ENCODE measurements around the gene CYB561D2.
A peak's percentile ranks its signal among the peaks of the same experiment; 100 is the strongest.

CYB561D2 gene

DNA sequence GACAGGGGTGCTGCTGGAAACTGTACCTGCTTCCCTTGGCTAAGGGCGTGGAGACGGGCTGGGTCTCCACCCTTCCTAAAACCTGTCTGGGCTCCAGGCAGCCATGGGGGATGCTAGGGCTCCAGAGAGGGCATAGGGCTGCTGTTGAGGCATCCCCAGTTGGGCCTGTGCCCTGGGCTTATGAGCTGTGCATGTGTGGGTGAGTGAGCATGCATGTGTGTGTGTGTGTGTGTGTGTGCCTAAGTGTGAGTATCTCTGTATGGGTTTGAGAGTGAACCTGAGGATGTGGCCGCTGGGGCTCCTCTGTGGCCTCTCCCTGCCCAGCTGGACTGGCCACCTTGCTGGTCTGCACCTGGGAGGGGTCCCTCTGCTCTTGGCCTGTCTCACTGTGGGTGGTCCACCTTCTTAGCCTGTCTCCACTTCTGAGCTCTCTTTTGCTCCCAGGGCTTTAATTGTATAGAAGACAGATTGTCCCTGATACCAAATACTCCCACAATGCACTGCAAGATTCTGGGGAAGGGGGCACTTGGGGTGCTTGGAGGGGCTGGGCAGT is 20.5 kb downstream of the CYB561D2 start:
- H3K9me3 ChIP-seq (ENCODE audit: control insufficient read depth, insufficient read depth, low read depth, low read length) = no peaks in the 10 kb centered on the region
- H3K4me1 ChIP-seq (ENCODE audit: control insufficient read depth, insufficient read depth, low read length) = peaks cover 33% of the 10 kb centered on the region
- H3K9ac ChIP-seq (ENCODE audit: low read length) = no peak overlapping the region
- no peak overlapping the region for H3K27ac ChIP-seq (ENCODE audit: low read depth, low read length)
- peaks cover 6% of the 10 kb centered on the region; the same call in 1 of the 2 replicates for H3K27me3 ChIP-seq (ENCODE audit: control insufficient read depth, insufficient read depth, low read length)
- H3K36me3 ChIP-seq (ENCODE audit: control insufficient read depth, insufficient read depth, low read length) = no peaks in the 10 kb centered on the region
- H3K4me3 ChIP-seq (ENCODE audit: low read depth, low read length) = no peak overlapping the region

DNA sequence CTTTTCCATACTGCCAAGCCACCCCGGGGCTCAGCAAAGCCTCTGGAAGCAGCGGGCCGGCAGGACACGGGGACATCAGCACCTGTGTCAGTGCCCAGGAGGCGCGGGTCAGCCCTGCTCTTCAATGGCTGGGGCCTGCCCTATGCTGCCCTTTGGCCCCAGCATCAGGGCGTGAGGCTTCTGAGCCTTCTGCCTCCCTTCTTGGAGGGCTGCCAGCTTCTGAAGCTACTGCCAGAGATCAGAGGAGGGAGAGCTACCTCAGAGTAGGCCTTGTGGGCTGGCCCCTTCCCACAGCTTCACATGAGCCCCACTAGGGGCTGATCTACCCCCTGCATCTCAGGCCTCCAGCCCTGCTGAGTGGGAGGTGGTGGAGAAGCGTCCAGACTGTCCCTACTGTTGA is 21.7 kb downstream of the CYB561D2 start:
- H3K4me3 ChIP-seq (ENCODE audit: low read depth, low read length) = no peak overlapping the region
- H3K9me3 ChIP-seq (ENCODE audit: control insufficient read depth, insufficient read depth, low read depth, low read length) = no peaks in the 10 kb centered on the region
- no peak overlapping the region for H3K27ac ChIP-seq (ENCODE audit: low read depth, low read length)
- H3K4me1 ChIP-seq (ENCODE audit: control insufficient read depth, insufficient read depth, low read length) = peaks cover 33% of the 10 kb centered on the region
- no peaks in the 10 kb centered on the region for H3K27me3 ChIP-seq (ENCODE audit: control insufficient read depth, insufficient read depth, low read length)
- no peaks in the 10 kb centered on the region for H3K36me3 ChIP-seq (ENCODE audit: control insufficient read depth, insufficient read depth, low read length)
- no peak overlapping the region for H3K9ac ChIP-seq (ENCODE audit: low read length)

GRCh38 chr3:50373146-50374051 is 22.7 kb downstream of the CYB561D2 start:
- H3K4me1 ChIP-seq (ENCODE audit: control insufficient read depth, insufficient read depth, low read length) = peaks cover 33% of the 10 kb centered on the region
- no peaks in the 10 kb centered on the region for H3K27me3 ChIP-seq (ENCODE audit: control insufficient read depth, insufficient read depth, low read length)
- no peaks in the 10 kb centered on the region for H3K9me3 ChIP-seq (ENCODE audit: control insufficient read depth, insufficient read depth, low read depth, low read length)
- H3K4me3 ChIP-seq (ENCODE audit: low read depth, low read length) = peak overlapping the region; percentile 32; the same call in 1 of the 2 replicates
- no peaks in the 10 kb centered on the region for H3K36me3 ChIP-seq (ENCODE audit: control insufficient read depth, insufficient read depth, low read length)
- H3K9ac ChIP-seq (ENCODE audit: low read length) = no peak overlapping the region
- no peak overlapping the region for H3K27ac ChIP-seq (ENCODE audit: low read depth, low read length)

- Histone ChIP-seq H3K4me3 (ENCODE audit: low read depth, low read length) (no peak overlapping the region), H3K4me1 (ENCODE audit: control insufficient read depth, insufficient read depth, low read length) (peaks cover 33% of the 10 kb centered on the region)
Measured at GRCh38 chr3:50374363-50375257, 23.9 kb downstream of the CYB561D2 start.

DNA sequence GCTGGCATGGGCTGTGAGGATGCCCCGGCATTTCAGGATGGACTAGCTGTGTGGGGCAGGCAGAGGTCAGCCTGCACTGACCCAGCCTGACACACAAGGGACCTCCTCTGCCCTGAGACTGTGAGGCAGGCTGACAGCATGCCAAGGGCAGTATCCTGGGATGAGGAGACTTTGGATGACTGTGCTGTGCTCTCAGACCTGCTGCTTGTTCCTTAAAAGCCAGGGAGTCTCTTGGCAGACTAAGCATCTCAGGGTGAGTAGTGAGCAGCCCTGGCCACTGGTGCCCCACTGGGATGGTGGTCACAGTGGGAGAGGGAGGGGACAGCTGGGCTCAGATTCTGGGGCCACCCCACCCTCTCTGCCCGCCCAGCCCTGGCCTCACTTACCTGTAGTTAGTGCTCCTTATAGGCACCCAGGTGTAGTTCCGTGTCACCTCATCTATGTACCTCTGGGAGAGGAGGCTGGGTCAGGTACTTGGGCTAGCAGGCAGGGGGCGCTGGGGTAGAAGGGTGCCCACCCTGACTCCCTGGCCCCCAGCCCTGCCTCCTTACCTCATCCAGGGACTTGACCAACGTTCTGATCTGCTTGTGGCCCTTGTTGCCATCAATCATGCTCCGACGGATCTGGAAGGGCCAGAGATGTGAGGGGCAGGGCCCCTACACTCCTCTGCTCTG is 24.7 kb downstream of the CYB561D2 start:
- Histone ChIP-seq H3K9me3 (ENCODE audit: control insufficient read depth, insufficient read depth, low read depth, low read length) (no peaks in the 10 kb centered on the region), H3K4me1 (ENCODE audit: control insufficient read depth, insufficient read depth, low read length) (peaks cover 33% of the 10 kb centered on the region), H3K27ac (ENCODE audit: low read depth, low read length) (no peak overlapping the region), H3K36me3 (ENCODE audit: control insufficient read depth, insufficient read depth, low read length) (no peaks in the 10 kb centered on the region), H3K27me3 (ENCODE audit: control insufficient read depth, insufficient read depth, low read length) (no peaks in the 10 kb centered on the region), H3K9ac (ENCODE audit: low read length) (no peak overlapping the region), H3K4me3 (ENCODE audit: low read depth, low read length) (no peak overlapping the region)

More at GRCh38 chr3:50374363-50375257, 23.9 kb downstream of the CYB561D2 start:
- H3K27ac ChIP-seq (ENCODE audit: low read depth, low read length) = no peak overlapping the region
- no peak overlapping the region for H3K9ac ChIP-seq (ENCODE audit: low read length)
- H3K9me3 ChIP-seq (ENCODE audit: control insufficient read depth, insufficient read depth, low read depth, low read length) = no peaks in the 10 kb centered on the region
- no peaks in the 10 kb centered on the region for H3K36me3 ChIP-seq (ENCODE audit: control insufficient read depth, insufficient read depth, low read length)
- no peaks in the 10 kb centered on the region for H3K27me3 ChIP-seq (ENCODE audit: control insufficient read depth, insufficient read depth, low read length)

DNA sequence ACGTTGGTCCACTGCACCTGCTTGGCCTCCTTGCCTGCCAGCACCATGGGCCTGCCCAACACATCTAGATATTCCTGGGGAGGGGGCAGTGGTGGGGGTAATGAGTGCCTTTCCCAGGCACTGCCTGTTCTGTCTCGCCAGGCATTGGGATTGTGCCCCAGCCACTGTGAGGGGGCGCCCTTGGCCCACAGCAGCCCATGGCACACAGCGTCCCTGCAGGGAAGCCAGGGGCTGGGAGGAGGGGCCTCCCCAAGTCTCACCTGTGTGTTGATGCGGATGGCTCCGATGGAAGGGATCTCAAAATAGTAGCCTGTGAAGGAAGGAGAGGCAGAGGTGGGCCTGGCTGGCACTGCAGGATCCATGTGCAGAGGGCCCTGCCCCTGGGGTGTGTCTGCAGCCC is 27.4 kb downstream of the CYB561D2 start:
- H3K9me3 ChIP-seq (ENCODE audit: control insufficient read depth, insufficient read depth, low read depth, low read length) = no peaks in the 10 kb centered on the region
- no peak overlapping the region for H3K4me3 ChIP-seq (ENCODE audit: low read depth, low read length)
- H3K36me3 ChIP-seq (ENCODE audit: control insufficient read depth, insufficient read depth, low read length) = no peaks in the 10 kb centered on the region
- peaks cover 12% of the 10 kb centered on the region for H3K4me1 ChIP-seq (ENCODE audit: control insufficient read depth, insufficient read depth, low read length)
- no peak overlapping the region for H3K9ac ChIP-seq (ENCODE audit: low read length)
- no peak overlapping the region for H3K27ac ChIP-seq (ENCODE audit: low read depth, low read length)
- no peaks in the 10 kb centered on the region for H3K27me3 ChIP-seq (ENCODE audit: control insufficient read depth, insufficient read depth, low read length)

DNA sequence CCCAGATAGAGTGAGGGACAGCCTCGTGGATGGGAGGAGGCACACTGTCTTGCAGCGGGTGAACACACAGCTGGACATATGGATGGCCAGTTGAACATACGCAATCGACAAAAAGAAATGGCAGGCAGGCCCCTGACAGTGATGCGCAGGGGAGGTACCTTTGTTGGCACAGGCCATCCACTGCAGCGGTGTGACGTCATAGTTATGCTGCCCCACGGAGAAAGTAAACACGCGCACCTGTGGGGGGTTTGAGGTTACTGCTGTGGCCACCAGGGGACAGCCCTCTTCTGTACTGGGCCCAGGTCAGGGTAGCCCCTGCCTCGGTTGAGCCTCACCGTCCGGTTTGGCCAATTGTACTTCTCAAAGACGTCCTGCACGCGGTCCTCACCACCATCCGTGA is 28.1 kb downstream of the CYB561D2 start:
- Histone ChIP-seq H3K9me3 (ENCODE audit: control insufficient read depth, insufficient read depth, low read depth, low read length) (no peaks in the 10 kb centered on the region), H3K4me1 (ENCODE audit: control insufficient read depth, insufficient read depth, low read length) (peaks cover 10% of the 10 kb centered on the region), H3K27me3 (ENCODE audit: control insufficient read depth, insufficient read depth, low read length) (no peaks in the 10 kb centered on the region), H3K4me3 (ENCODE audit: low read depth, low read length) (no peak overlapping the region), H3K36me3 (ENCODE audit: control insufficient read depth, insufficient read depth, low read length) (no peaks in the 10 kb centered on the region), H3K27ac (ENCODE audit: low read depth, low read length) (no peak overlapping the region), H3K9ac (ENCODE audit: low read length) (no peak overlapping the region)

DNA sequence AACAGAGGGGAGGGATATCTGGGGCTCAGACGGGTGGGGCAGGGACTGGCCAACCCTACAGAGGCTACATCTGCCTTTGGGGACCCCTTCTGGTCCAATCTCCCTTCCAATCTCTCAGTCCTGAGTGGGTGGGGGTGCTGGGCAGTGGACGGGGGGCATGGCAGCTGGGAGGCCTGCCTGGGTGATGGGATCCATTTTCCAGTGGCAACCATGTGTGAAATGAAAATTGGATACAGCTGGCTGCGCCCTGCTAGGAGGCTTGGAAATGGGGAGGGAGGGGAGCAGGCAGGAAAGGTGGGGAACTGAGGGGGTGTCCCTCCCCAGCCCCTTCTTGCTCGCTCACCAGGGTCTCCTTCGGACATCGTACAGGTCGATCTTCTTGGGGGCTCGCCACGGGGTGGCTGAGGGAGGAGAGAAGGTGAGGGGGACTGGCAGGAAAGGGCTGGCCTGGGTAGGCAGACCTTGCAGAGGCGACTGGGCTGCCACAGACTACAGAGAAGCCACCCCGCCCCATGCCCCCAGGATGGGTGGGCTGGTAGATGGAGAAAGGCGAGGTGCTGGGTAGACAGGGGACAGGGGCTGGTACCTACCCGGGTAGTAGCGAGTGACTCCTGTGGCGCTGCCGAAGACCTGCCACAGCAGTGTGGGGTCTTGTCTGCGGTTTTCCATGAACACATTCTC is 29.9 kb downstream of the CYB561D2 start:
- H3K27ac ChIP-seq (ENCODE audit: low read depth, low read length) = no peak overlapping the region

GRCh38 chr3:50381383-50381782 is 30.7 kb downstream of the CYB561D2 start:
- H3K27me3 ChIP-seq (ENCODE audit: control insufficient read depth, insufficient read depth, low read length) = no peaks in the 10 kb centered on the region
- H3K4me3 ChIP-seq (ENCODE audit: low read depth, low read length) = no peak overlapping the region
- H3K27ac ChIP-seq (ENCODE audit: low read depth, low read length) = no peak overlapping the region
- no peaks in the 10 kb centered on the region for H3K9me3 ChIP-seq (ENCODE audit: control insufficient read depth, insufficient read depth, low read depth, low read length)
- H3K4me1 ChIP-seq (ENCODE audit: control insufficient read depth, insufficient read depth, low read length) = no peaks in the 10 kb centered on the region; the same call in 1 of the 2 replicates
- no peaks in the 10 kb centered on the region for H3K36me3 ChIP-seq (ENCODE audit: control insufficient read depth, insufficient read depth, low read length)
- no peak overlapping the region for H3K9ac ChIP-seq (ENCODE audit: low read length)

More for the DNA sequence above, 29.9 kb downstream of the CYB561D2 start:
- no peaks in the 10 kb centered on the region; the same call in 1 of the 2 replicates for H3K4me1 ChIP-seq (ENCODE audit: control insufficient read depth, insufficient read depth, low read length)
- no peaks in the 10 kb centered on the region for H3K27me3 ChIP-seq (ENCODE audit: control insufficient read depth, insufficient read depth, low read length)
- no peak overlapping the region for H3K4me3 ChIP-seq (ENCODE audit: low read depth, low read length)
- H3K36me3 ChIP-seq (ENCODE audit: control insufficient read depth, insufficient read depth, low read length) = no peaks in the 10 kb centered on the region
- no peak overlapping the region for H3K9ac ChIP-seq (ENCODE audit: low read length)
- no peaks in the 10 kb centered on the region for H3K9me3 ChIP-seq (ENCODE audit: control insufficient read depth, insufficient read depth, low read depth, low read length)

DNA sequence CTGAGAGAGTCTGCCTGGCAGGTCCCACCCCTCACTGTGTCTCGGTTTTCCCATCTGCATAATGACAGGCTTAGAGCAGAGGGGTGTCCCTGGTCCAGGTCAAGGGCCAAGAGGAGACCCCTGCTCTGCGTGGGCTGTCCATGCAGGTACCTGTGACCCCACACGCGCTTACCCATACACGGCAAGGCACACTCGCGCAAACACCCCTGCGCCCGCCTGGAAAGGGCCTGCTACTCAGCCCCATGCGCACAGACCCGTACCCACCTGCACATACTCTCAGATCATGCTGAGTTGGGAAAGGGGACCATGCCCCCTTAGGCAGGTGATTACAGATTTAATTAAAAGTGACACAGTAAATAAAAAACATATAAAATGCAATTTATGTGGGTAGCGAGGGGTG is 32.1 kb downstream of the CYB561D2 start:
- H3K4me3 ChIP-seq (ENCODE audit: low read depth, low read length) = no peak overlapping the region
- no peaks in the 10 kb centered on the region for H3K9me3 ChIP-seq (ENCODE audit: control insufficient read depth, insufficient read depth, low read depth, low read length)
- H3K27me3 ChIP-seq (ENCODE audit: control insufficient read depth, insufficient read depth, low read length) = no peaks in the 10 kb centered on the region
- no peak overlapping the region for H3K9ac ChIP-seq (ENCODE audit: low read length)
- H3K27ac ChIP-seq (ENCODE audit: low read depth, low read length) = no peak overlapping the region
- H3K4me1 ChIP-seq (ENCODE audit: control insufficient read depth, insufficient read depth, low read length) = no peaks in the 10 kb centered on the region; the same call in 1 of the 2 replicates
- no peaks in the 10 kb centered on the region for H3K36me3 ChIP-seq (ENCODE audit: control insufficient read depth, insufficient read depth, low read length)

All from HUES6 (cell line).